ENCODE measurements around the gene KRT6A. TPM values are rescaled to one million over a fixed set of nuclear protein-coding genes. Genes with fewer than 3 reads are reported as not detected.

KRT6A gene
- total and polyA plus RNA-seq, 5 donors: not detected

GRCh38 chr12:52524241-52524897 lies 31.3 kb upstream of the KRT6A start:
- DNase-seq: no peak
- Histone ChIP-seq H3K4me3 (ENCODE audit: low read length) (no peak overlapping the region), H3K27ac (ENCODE audit: low read length) (no peak overlapping the region), H3K9me3 (ENCODE audit: control insufficient read depth, low read length) (no peaks in the 10 kb centered on the region), H3K4me1 (ENCODE audit: control insufficient read depth, insufficient read depth, low read length) (no peaks in the 10 kb centered on the region), H3K27me3 (ENCODE audit: control insufficient read depth, insufficient read depth) (no peaks in the 10 kb centered on the region)
- intact Hi-C loops (cut with DNase I): no loop called here
- ATAC-seq: no peak
- WGBS: 69% methylated on average over 6 of the region's 6 CpGs

GRCh38 chr12:52523824-52524223 lies 30.8 kb upstream of the KRT6A start:
- intact Hi-C loops (cut with DNase I): no loop called here
- DNase-seq: no peak
- no peak for ATAC-seq
- Histone ChIP-seq H3K27ac (ENCODE audit: low read length) (no peak overlapping the region), H3K9me3 (ENCODE audit: control insufficient read depth, low read length) (no peaks in the 10 kb centered on the region), H3K27me3 (ENCODE audit: control insufficient read depth, insufficient read depth) (no peaks in the 10 kb centered on the region), H3K4me3 (ENCODE audit: low read length) (no peak overlapping the region), H3K4me1 (ENCODE audit: control insufficient read depth, insufficient read depth, low read length) (no peaks in the 10 kb centered on the region)
- 79% methylated on average over 4 of the region's 4 CpGs for WGBS

GRCh38 chr12:52522346-52523011 lies 29.4 kb upstream of the KRT6A start:
- intact Hi-C loops (cut with DNase I): no loop called here
- no peak for DNase-seq
- WGBS: 69% methylated on average over 10 of the region's 10 CpGs

GRCh38 chr12:52521568-52522266 lies 28.7 kb upstream of the KRT6A start:
- H3K27ac ChIP-seq (ENCODE audit: low read length): no peak overlapping the region

More at GRCh38 chr12:52522346-52523011, 29.4 kb upstream of the KRT6A start:
- H3K4me1 ChIP-seq (ENCODE audit: control insufficient read depth, insufficient read depth, low read length): no peaks in the 10 kb centered on the region
- no peak overlapping the region for H3K27ac ChIP-seq (ENCODE audit: low read length)
- no peaks in the 10 kb centered on the region for H3K27me3 ChIP-seq (ENCODE audit: control insufficient read depth, insufficient read depth)
- H3K9me3 ChIP-seq (ENCODE audit: control insufficient read depth, low read length): no peaks in the 10 kb centered on the region
- peak; percentile 19 to 20 for ATAC-seq
- no peak overlapping the region for H3K4me3 ChIP-seq (ENCODE audit: low read length)

GRCh38 chr12:52521175-52521567 lies 28.1 kb upstream of the KRT6A start:
- WGBS: 61% methylated on average over 10 of the region's 10 CpGs

More at GRCh38 chr12:52521568-52522266, 28.7 kb upstream of the KRT6A start:
- Histone ChIP-seq H3K9me3 (ENCODE audit: control insufficient read depth, low read length) (no peaks in the 10 kb centered on the region), H3K27me3 (ENCODE audit: control insufficient read depth, insufficient read depth) (no peaks in the 10 kb centered on the region), H3K4me1 (ENCODE audit: control insufficient read depth, insufficient read depth, low read length) (no peaks in the 10 kb centered on the region), H3K4me3 (ENCODE audit: low read length) (no peak overlapping the region)
- DNase-seq (no peak), ATAC-seq (no peak)
- intact Hi-C loops (cut with DNase I): no loop called here
- 75% methylated on average over 10 of the region's 10 CpGs for WGBS

GRCh38 chr12:52519826-52520662 lies 27.0 kb upstream of the KRT6A start, which contains the start of gene KRT5:
Gene KRT5 (minus strand): TSS chr12:52520394. CDS start chr12:52520296, 98 bp downstream.
- WGBS: 83% methylated on average over 29 of the region's 29 CpGs
- ATAC-seq (no peak), DNase-seq (no peak)
- H3K4me3 ChIP-seq (ENCODE audit: low read length): no peak within 1 kb of the TSS
- intact Hi-C loops (cut with DNase I): no loop called here
- no peaks in the 10 kb centered on the region for H3K4me1 ChIP-seq (ENCODE audit: control insufficient read depth, insufficient read depth, low read length)
- no peaks in the 10 kb centered on the region for H3K9me3 ChIP-seq (ENCODE audit: control insufficient read depth, low read length)
- H3K27me3 ChIP-seq (ENCODE audit: control insufficient read depth, insufficient read depth): no peaks in the 10 kb centered on the region
- no peak within 1 kb of the TSS for H3K27ac ChIP-seq (ENCODE audit: low read length)

More at GRCh38 chr12:52521175-52521567, 28.1 kb upstream of the KRT6A start:
- H3K4me1 ChIP-seq (ENCODE audit: control insufficient read depth, insufficient read depth, low read length): no peaks in the 10 kb centered on the region
- H3K27me3 ChIP-seq (ENCODE audit: control insufficient read depth, insufficient read depth): no peaks in the 10 kb centered on the region
- no peak overlapping the region for H3K4me3 ChIP-seq (ENCODE audit: low read length)
- intact Hi-C loops (cut with DNase I): no loop called here
- H3K27ac ChIP-seq (ENCODE audit: low read length): no peak overlapping the region
- no peaks in the 10 kb centered on the region for H3K9me3 ChIP-seq (ENCODE audit: control insufficient read depth, low read length)
- ATAC-seq (peak in 1 of 2 donors; percentile 76), DNase-seq (no peak)

- ATAC-seq (no peak), DNase-seq (no peak)
- Histone ChIP-seq H3K27me3 (ENCODE audit: control insufficient read depth, insufficient read depth) (no peaks in the 10 kb centered on the region), H3K9me3 (ENCODE audit: control insufficient read depth, low read length) (no peaks in the 10 kb centered on the region), H3K4me1 (ENCODE audit: control insufficient read depth, insufficient read depth, low read length) (no peaks in the 10 kb centered on the region), H3K4me3 (ENCODE audit: low read length) (no peak overlapping the region), H3K27ac (ENCODE audit: low read length) (no peak overlapping the region)
- intact Hi-C loops (cut with DNase I): no loop called here
- WGBS: 75% methylated on average over 3 of the region's 3 CpGs
Measured at GRCh38 chr12:52519387-52519703, 26.3 kb upstream of the KRT6A start.

GRCh38 chr12:52518574-52519386 lies 25.7 kb upstream of the KRT6A start:
- H3K4me3 ChIP-seq (ENCODE audit: low read length): no peak overlapping the region
- no peaks in the 10 kb centered on the region for H3K27me3 ChIP-seq (ENCODE audit: control insufficient read depth, insufficient read depth)
- intact Hi-C loops (cut with DNase I): no loop called here
- no peak for DNase-seq
- no peaks in the 10 kb centered on the region for H3K4me1 ChIP-seq (ENCODE audit: control insufficient read depth, insufficient read depth, low read length)
- no peak overlapping the region for H3K27ac ChIP-seq (ENCODE audit: low read length)
- no peak for ATAC-seq
- no peaks in the 10 kb centered on the region for H3K9me3 ChIP-seq (ENCODE audit: control insufficient read depth, low read length)
- 84% methylated on average over 8 of the region's 8 CpGs for whole genome bisulfite sequencing

- ATAC-seq: no peak
Measured at GRCh38 chr12:52517888-52518287, 24.8 kb upstream of the KRT6A start.

More at GRCh38 chr12:52517888-52518287, 24.8 kb upstream of the KRT6A start:
- Histone ChIP-seq H3K27me3 (ENCODE audit: control insufficient read depth, insufficient read depth) (no peaks in the 10 kb centered on the region), H3K9me3 (ENCODE audit: control insufficient read depth, low read length) (no peaks in the 10 kb centered on the region), H3K4me1 (ENCODE audit: control insufficient read depth, insufficient read depth, low read length) (no peaks in the 10 kb centered on the region), H3K27ac (ENCODE audit: low read length) (no peak overlapping the region), H3K4me3 (ENCODE audit: low read length) (no peak overlapping the region)
- DNase-seq: no peak
- WGBS: 85% methylated on average over 5 of the region's 5 CpGs
- intact Hi-C loops (cut with DNase I): no loop called here
